H9 (cell line): ENCODE results near the gene QPRT. TPM values are rescaled to one million over a fixed set of nuclear protein-coding genes. Genes with fewer than 3 reads are reported as not detected.

Source experiments
- DNase-seq: peaks from one replicate; pipeline ENCODE4 v3.0.0-alpha.2; 2017
- H2AFZ ChIP-seq: one replicate; pipeline ENCODE4 v1.6.1; 2013; ENCODE audit warnings: mild to moderate bottlenecking, low read length, control low read depth, moderate library complexity
- H2AK5ac ChIP-seq: 2 replicates; pipeline ENCODE4 v1.6.1; 2013; ENCODE audit warnings: low read length, control low read depth, mixed read lengths; ENCODE audit not compliant: insufficient read length
- H2BK120ac ChIP-seq: one replicate; pipeline ENCODE4 v1.6.1; 2013; ENCODE audit warnings: low read depth, mild to moderate bottlenecking, low read length, control low read depth, inconsistent platforms; ENCODE audit not compliant: poor library complexity, severe bottlenecking
- H2BK12ac ChIP-seq: 2 replicates; pipeline ENCODE4 v1.6.1; 2013; ENCODE audit warnings: low read length, control low read depth, mixed read lengths, low read depth; ENCODE audit not compliant: insufficient read length
- H2BK15ac ChIP-seq: 2 replicates; pipeline ENCODE4 v1.6.1; 2013; ENCODE audit warnings: low read depth, low read length, control low read depth
- H2BK20ac ChIP-seq: one replicate; pipeline ENCODE4 v1.6.1; 2013; ENCODE audit warnings: low read depth, mild to moderate bottlenecking, low read length, control low read depth, inconsistent platforms; ENCODE audit not compliant: poor library complexity, severe bottlenecking
- H2BK5ac ChIP-seq: 2 replicates; pipeline ENCODE4 v1.6.1; 2013; ENCODE audit warnings: low read length, control low read depth, mixed read lengths; ENCODE audit not compliant: insufficient read length
- H3K14ac ChIP-seq: 2 replicates; pipeline ENCODE4 v1.6.1; 2013; ENCODE audit warnings: low read length, control low read depth; ENCODE audit not compliant: insufficient read depth
- H3K18ac ChIP-seq: 2 replicates; pipeline ENCODE4 v1.6.1; 2013; ENCODE audit warnings: low read depth, mild to moderate bottlenecking, mixed read lengths, low read length, control low read depth; ENCODE audit not compliant: insufficient read length
- H3K23ac ChIP-seq: 2 replicates; pipeline ENCODE4 v1.6.1; 2013; ENCODE audit warnings: low read length, control low read depth, mixed read lengths, low read depth; ENCODE audit not compliant: insufficient read length
- H3K23me2 ChIP-seq: 2 replicates; pipeline ENCODE4 v1.6.1; 2013; ENCODE audit warnings: low read depth, mild to moderate bottlenecking, mixed read lengths, low read length, control low read depth; ENCODE audit not compliant: insufficient read length, poor library complexity, severe bottlenecking
- H3K27ac ChIP-seq: 2 replicates; pipeline ENCODE4 v1.5.1; 2013; ENCODE audit warnings: low read length, control low read depth, mixed read lengths, low read depth; ENCODE audit not compliant: insufficient read length
- H3K27me3 ChIP-seq: 2 replicates; pipeline ENCODE4 v1.6.1; 2013; ENCODE audit warnings: low read length, control low read depth, inconsistent platforms; ENCODE audit not compliant: insufficient read depth
- H3K4ac ChIP-seq: 2 replicates; pipeline ENCODE4 v1.6.1; 2013; ENCODE audit warnings: low read depth, mild to moderate bottlenecking, control low read depth, inconsistent platforms, low read length, moderate library complexity
- H3K4me1 ChIP-seq: 2 replicates; pipeline ENCODE4 v1.6.1; 2013; ENCODE audit warnings: low read length, control low read depth, inconsistent platforms; ENCODE audit not compliant: insufficient read depth
- H3K4me2 ChIP-seq: 2 replicates; pipeline ENCODE4 v1.6.1; 2013; ENCODE audit warnings: low read length, control low read depth, mixed read lengths; ENCODE audit not compliant: insufficient read length, insufficient read depth
- H3K56ac ChIP-seq: 2 replicates; pipeline ENCODE4 v1.6.1; 2013; ENCODE audit warnings: low read depth, mild to moderate bottlenecking, mixed read lengths, low read length, control low read depth; ENCODE audit not compliant: insufficient read length
- H3K79me1 ChIP-seq: 2 replicates; pipeline ENCODE4 v1.6.1; 2013; ENCODE audit warnings: low read depth, mild to moderate bottlenecking, moderate library complexity, low read length, control low read depth, inconsistent platforms; ENCODE audit not compliant: insufficient read depth, poor library complexity, severe bottlenecking
- H3K79me2 ChIP-seq: 2 replicates; pipeline ENCODE4 v1.6.1; 2013; ENCODE audit warnings: low read length, control low read depth, inconsistent platforms; ENCODE audit not compliant: insufficient read depth
- H3K9ac ChIP-seq: 2 replicates; pipeline ENCODE4 v1.6.1; 2013; ENCODE audit warnings: low read length, control low read depth, mixed read lengths; ENCODE audit not compliant: insufficient read length; ENCODE audit errors: extremely low read depth
- H3K9me3 ChIP-seq: one replicate; pipeline ENCODE4 v1.6.1; 2013; ENCODE audit warnings: low read depth, low read length, inconsistent platforms; ENCODE audit not compliant: control insufficient read depth
- H3T11ph ChIP-seq: one replicate; pipeline ENCODE4 v1.6.1; 2013; ENCODE audit warnings: mild to moderate bottlenecking, low read length, control low read depth, inconsistent platforms
- H4K20me1 ChIP-seq: one replicate; pipeline ENCODE4 v1.6.1; 2013; ENCODE audit not compliant: control insufficient read depth, insufficient read length, insufficient read depth
- H4K5ac ChIP-seq: 2 replicates; pipeline ENCODE4 v1.6.1; 2013; ENCODE audit warnings: low read depth, mild to moderate bottlenecking, mixed read lengths, low read length, control low read depth; ENCODE audit not compliant: insufficient read length
- H4K8ac ChIP-seq: replicated peaks from 2 replicates; pipeline ENCODE4 v1.6.1; 2013; ENCODE audit warnings: low read length, control low read depth, mixed read lengths, low read depth; ENCODE audit not compliant: insufficient read length
- H4K91ac ChIP-seq: 2 replicates; pipeline ENCODE4 v1.6.1; 2013; ENCODE audit warnings: low read depth, mild to moderate bottlenecking, moderate library complexity, mixed read lengths, low read length, control low read depth; ENCODE audit not compliant: insufficient read length
- H3K27ac Mint-ChIP-seq, 3 experiments: 2 replicates in 2 of 3; 3 replicates in 1 of 3; pipeline ENCODE4 v1.8.0; 2020 to 2021; ENCODE audit warnings: mixed read lengths in 3 of 3, mild to moderate bottlenecking in 1 of 3, moderate library complexity in 1 of 3
- H3K27me3 Mint-ChIP-seq: 2 replicates; pipeline ENCODE4 v1.8.0; 2021; ENCODE audit warnings: low read depth, mild to moderate bottlenecking, moderate library complexity, mixed read lengths
- H3K36me3 Mint-ChIP-seq, 3 experiments: 2 replicates in 2 of 3; 3 replicates in 1 of 3; pipeline ENCODE4 v1.8.0; 2020 to 2021; ENCODE audit warnings: low read depth in 3 of 3, mixed read lengths in 3 of 3; ENCODE audit not compliant: insufficient read depth in 1 of 3
- H3K4me1 Mint-ChIP-seq, 2 experiments: 2 replicates each; pipeline ENCODE4 v1.8.0; 2020; ENCODE audit warnings: mixed read lengths in 2 of 2
- H3K4me3 Mint-ChIP-seq, 2 experiments: 2 replicates in 1 of 2; 3 replicates in 1 of 2; pipeline ENCODE4 v1.8.0; 2020 to 2021; ENCODE audit warnings: mild to moderate bottlenecking in 2 of 2, mixed read lengths in 2 of 2, moderate library complexity in 1 of 2
- H3K9me3 Mint-ChIP-seq, 2 experiments: 2 replicates in 1 of 2; 3 replicates in 1 of 2; pipeline ENCODE4 v1.8.0; 2020; ENCODE audit warnings: mild to moderate bottlenecking in 2 of 2, mixed read lengths in 2 of 2, moderate library complexity in 1 of 2
- WGBS: extraction: QIAGEN DNeasy Blood & Tissue Kit; methylation state at CpG from one replicate; pipeline ENCODE4 v1.1.7; 2013; ENCODE audit warnings: missing lambda C conversion rate, low lambda C conversion rate, mixed read lengths; ENCODE audit not compliant: insufficient read length; ENCODE audit errors: extremely low coverage; 5-methylcytosine and 5-hydroxymethylcytosine counted together
- total RNA-seq: library from RNA; stranded (reverse); gene quantifications from 2 replicates; pipeline ENCODE4 v1.2.1, GENCODE V29; 2021
- TF ChIP-seq, protein P1 (sequence below): fragments of 200-600 bp; sonication (generic); conservative IDR thresholded peaks from 3 replicates; pipeline ENCODE4 v1.8.0; 2021; ENCODE audit warnings: antibody characterized with exemption, mild to moderate bottlenecking

The QPRT gene
- total RNA-seq, 1 experiment from 2014 or later, result 107 TPM

DNA sequence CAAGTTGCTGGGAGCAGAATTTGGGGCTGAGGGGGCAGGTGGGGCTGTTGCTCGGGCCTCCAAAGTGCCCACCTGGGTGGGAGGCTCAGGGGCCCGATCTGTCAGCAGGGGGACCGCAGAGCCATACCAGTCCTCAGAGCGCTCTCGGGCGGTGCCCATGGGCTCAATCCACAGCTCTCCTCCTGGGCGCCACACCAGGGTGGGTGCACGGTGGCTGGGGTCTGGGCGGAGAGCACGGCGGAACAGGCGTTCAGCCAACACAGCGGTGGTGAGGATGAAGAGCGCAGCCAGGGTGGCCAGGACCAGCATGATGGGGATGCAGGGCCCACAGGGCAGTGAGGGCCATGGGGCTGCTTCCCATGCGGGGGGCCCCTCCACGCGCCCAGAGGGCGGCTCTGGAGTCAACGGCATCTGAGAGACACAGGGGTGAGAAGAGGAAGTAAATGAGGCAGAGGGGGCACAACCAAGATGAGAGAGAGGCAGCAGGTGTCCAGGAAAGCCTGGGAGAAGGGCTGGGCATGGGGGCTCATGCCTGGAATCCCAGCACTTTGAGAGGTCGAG lies 65.6 kb downstream of the QPRT start:
- peaks cover 27 to 39% (median 37%) of the 10 kb centered on the region in 3 experiments for H3K36me3 Mint-ChIP-seq
- no CpG with 5 or more reads among the region's 20 CpGs for WGBS
- no peak overlapping the region for H4K5ac ChIP-seq

More for the DNA sequence above, 65.6 kb downstream of the QPRT start:
- no peak overlapping the region for H2BK5ac ChIP-seq
- H4K91ac ChIP-seq, result no peak overlapping the region
- H3K14ac ChIP-seq, result no peak overlapping the region
- Mint-ChIP-seq H3K9me3 (peaks cover 9 to 19% of the 10 kb centered on the region in 2 experiments; a peak in 4 of 5 replicates), H3K27me3 (peaks cover 3% of the 10 kb centered on the region), H3K27ac (peak overlapping the region in 2 of 3 experiments; percentile 57 to 75; a peak in 2 of 7 replicates), H3K4me3 (no peak overlapping the region), H3K4me1 (peaks cover 0 to 16% of the 10 kb centered on the region in 2 experiments; a peak in 3 of 4 replicates)
- no peak overlapping the region for H4K8ac ChIP-seq
- no peak overlapping the region for H3K4ac ChIP-seq
- no peak overlapping the region for H2AFZ ChIP-seq
- no peaks in the 10 kb centered on the region for H3K23me2 ChIP-seq
- H2BK20ac ChIP-seq, result no peak overlapping the region
- no peak overlapping the region for H3T11ph ChIP-seq
- DNase-seq, result no peak
- H3K18ac ChIP-seq, result no peak overlapping the region
- H3K9me3 ChIP-seq, result no peaks in the 10 kb centered on the region
- H2AK5ac ChIP-seq, result no peak overlapping the region
- H2BK120ac ChIP-seq, result no peak overlapping the region
- no peak overlapping the region for H2BK12ac ChIP-seq
- H3K56ac ChIP-seq, result no peak overlapping the region
- no peak overlapping the region for H3K27ac ChIP-seq
- H3K27me3 ChIP-seq, result no peaks in the 10 kb centered on the region
- no peaks in the 10 kb centered on the region for H3K79me2 ChIP-seq
- H3K4me2 ChIP-seq, result no peak overlapping the region
- H2BK15ac ChIP-seq, result no peak overlapping the region
- TF ChIP-seq, protein P1, sequence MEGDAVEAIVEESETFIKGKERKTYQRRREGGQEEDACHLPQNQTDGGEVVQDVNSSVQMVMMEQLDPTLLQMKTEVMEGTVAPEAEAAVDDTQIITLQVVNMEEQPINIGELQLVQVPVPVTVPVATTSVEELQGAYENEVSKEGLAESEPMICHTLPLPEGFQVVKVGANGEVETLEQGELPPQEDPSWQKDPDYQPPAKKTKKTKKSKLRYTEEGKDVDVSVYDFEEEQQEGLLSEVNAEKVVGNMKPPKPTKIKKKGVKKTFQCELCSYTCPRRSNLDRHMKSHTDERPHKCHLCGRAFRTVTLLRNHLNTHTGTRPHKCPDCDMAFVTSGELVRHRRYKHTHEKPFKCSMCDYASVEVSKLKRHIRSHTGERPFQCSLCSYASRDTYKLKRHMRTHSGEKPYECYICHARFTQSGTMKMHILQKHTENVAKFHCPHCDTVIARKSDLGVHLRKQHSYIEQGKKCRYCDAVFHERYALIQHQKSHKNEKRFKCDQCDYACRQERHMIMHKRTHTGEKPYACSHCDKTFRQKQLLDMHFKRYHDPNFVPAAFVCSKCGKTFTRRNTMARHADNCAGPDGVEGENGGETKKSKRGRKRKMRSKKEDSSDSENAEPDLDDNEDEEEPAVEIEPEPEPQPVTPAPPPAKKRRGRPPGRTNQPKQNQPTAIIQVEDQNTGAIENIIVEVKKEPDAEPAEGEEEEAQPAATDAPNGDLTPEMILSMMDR, result no peak
- H4K20me1 ChIP-seq, result no peaks in the 10 kb centered on the region
- H3K23ac ChIP-seq, result no peak overlapping the region
- H3K4me1 ChIP-seq, result no peaks in the 10 kb centered on the region
- H3K79me1 ChIP-seq, result no peaks in the 10 kb centered on the region
- H3K9ac ChIP-seq, result no peak overlapping the region
